Measurements from ENCODE around the gene CHRNA1.

The CHRNA1 gene

DNA sequence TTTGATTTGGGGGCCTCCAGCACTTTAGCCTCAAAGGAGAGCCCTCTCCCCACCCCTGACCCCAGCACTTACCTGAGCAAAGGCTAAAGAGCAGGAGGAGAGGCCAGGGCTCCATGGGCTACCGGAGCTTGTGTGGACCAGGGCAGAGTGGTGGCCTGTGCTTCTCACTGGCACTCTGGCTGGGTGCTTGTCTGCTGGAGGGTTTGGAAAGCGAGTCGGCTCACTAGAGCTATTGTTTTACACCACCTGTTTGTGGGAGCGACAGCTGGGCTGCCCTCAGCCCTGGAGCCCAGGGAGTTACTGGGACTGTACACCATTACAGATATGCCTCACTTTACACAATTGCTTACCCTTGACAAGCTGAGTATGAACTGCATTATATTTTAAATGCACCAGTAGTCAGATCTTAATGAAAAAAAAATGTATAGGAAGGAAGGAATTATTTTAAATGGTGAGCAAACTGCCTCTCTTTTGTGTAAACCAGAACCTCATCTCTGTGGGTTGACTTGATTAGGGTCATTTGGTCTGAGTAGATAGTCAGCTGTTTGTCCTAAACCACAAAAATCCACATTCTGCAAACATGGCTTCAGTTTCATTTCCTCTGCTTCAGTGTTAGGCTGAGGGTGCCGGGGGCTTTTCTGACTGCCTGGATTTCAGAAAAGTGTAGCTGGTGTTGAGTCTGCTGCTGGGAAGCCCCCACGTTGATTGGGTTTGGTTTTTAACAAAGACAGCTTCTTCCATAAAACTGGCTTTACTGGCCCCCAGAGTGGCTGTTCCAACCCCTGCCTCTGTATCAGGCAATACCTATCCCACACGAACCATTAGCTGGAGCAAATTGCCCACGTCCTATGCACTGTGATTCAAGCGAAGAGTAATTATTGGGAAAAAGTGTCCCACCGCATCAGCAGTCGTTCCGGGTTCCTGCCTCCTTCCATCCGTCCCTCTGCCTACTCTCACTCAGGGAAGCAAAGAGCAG is at the start of gene CHRNA1:
CHRNA1 (minus strand) TSS at position 193 of the 976 bp plus-strand sequence; CDS start at position 115, 78 bp downstream.
- peak; percentile 89 for DNase-seq

- DNase-seq = no peak
Measured at GRCh38 chr2:174812037-174812436, 47.8 kb upstream of the CHRNA1 start.

- no peak for DNase-seq
Measured at GRCh38 chr2:174807931-174808330, 43.7 kb upstream of the CHRNA1 start.

DNA sequence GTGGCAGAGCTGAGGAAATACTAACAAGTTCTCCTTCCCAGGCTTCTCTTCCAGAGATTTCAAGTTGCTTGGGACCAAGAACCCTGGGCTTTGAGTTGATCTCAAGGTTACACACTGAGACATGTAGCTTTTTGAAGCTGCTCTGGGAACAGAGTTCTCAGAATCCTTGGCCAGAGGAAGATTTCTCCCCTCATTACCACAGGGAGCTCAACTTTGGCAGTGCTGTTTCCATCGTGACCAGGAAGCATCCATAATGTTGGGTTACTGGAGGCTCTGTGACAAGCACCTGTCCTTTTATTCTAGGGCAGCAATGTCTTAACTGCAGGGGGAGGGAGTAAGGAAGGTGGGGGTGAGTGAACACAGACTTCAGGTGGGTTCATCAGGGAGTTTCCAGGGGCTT is 41.5 kb upstream of the CHRNA1 start:
- no peak for DNase-seq

DNA sequence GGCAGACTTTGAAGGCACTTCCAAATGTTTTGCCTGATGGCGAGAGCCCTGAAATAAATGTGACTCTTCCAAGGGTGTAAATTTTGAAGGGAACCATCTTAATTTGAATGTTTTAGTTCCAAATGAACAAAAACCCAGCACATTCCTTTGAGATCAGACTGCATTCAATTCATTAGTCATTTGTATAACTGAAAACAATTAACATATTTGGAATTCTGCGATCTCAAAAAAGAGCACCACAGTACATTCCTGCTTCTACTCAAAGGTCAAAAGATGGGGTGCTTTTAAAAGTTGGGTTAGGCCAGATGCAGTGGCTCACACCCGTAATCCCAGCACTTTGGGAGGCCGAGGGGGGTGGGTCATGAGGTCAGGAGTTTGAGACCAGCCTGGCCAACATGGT is 38.2 kb upstream of the CHRNA1 start:
- DNase-seq = no peak

DNA sequence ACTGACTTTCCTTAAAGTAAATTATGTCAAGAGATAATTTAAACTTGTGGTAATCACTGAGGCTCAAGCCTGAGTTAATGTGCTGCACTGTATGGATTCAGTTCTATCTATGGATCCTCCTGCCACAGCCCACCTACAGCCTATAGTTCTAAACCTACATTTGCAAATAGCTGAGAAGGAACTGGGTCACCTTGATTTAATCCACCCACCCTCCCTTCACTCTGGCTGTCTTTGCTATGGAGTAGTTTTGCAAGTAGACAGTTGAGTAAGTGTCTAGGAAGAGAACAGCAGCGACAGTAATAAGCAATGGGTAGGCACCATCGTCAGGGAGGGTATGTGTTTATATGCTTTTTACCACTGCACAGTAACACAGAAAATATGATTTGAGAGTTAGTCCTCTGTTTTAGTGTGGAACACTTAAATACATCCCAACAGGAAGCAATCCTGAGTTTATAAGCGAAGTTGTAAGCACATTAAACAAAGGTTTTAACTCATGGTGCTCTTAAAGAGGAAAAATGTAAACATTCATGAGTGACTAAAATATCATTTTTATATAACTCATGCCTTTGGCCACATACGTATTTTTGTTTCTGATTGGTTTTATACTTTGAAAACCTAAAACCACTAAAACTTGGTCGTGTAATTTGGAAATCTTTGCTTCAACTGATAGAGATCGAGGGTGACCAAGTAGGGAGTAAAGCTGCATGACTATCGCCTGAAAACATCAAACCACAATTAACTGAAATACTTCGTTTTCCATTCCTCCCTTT is 36.3 kb upstream of the CHRNA1 start:
- DNase-seq = no peak

DNA sequence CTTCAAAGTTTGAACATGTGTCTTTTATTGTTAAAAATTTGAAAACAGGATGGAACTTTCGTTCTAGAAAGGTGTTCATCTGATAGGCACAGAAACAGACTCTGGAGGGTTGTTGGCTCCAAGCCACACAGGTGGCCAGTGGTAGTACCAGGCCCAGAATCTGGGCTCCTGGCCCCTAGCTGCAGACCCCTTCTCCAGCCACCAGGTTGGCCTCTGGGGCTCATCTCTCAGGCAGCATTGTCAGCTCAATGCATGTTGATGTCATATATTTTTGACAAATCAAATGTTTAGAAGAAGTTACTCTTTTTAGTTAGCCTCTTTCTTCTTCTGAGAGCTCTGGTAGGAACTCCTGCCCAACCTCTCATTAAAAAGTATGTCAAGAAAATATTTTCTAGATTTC is 34.5 kb upstream of the CHRNA1 start:
- DNase-seq = no peak

- no peak for DNase-seq
Measured at GRCh38 chr2:174797781-174798276, 33.6 kb upstream of the CHRNA1 start.

DNA sequence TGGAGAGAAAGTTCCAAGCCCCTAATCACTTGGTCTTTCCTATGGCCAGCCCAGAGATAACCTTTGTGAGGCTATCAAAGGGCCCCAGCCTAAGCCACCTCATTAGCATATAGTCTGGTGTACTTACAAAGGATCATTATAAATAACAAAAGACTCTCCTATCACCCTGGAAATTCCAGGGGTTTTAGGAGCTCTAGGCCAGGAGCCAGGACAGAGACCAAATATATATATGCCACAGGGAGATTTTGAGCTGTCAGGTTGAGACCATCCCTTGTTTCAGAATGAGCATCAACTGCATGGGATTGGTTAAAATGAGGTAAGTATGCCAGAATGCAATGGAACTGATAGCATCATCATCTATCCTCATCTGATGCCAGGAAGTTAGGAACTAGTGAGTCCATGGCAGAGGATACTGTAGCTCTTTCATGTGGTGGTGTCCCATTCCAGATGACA is 32.1 kb upstream of the CHRNA1 start:
- DNase-seq = no peak

- DNase-seq = no peak
Measured at GRCh38 chr2:174794851-174795374, 30.6 kb upstream of the CHRNA1 start.

DNA sequence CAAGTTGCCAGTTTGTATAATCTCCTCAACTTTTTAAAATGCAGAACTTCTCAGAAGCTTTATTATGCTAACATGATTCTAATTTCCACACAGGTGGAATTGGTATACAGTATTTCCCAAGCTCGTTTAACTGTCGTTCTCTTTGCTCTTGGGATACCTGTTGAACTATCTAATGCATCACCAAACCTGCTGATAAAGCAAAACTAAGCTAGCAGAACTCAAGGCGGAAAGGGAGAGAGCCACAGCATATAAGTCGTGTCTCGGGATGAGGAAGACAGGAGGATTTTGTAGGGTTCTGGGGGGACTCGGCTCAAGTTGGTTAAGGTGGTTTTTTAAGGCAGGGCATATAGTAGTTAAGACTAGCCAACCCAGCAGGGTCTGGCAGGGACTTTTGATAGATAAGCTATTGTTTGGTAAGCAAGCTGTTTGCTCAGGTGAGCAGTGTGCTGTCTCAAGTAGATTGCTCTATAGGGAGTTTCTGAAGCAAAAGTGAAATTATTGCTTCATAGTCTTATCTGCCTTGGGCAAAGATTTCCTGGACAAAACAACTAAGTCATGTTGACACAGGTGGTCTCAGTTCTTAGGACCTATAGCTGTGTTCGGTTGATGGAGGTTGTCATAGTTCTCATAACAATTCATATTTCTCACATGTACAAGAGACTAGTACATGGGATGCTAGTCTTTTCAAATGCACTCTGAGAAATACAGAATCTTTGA is 28.2 kb upstream of the CHRNA1 start:
- no peak for DNase-seq

- DNase-seq = no peak
Measured at GRCh38 chr2:174791746-174792280, 27.5 kb upstream of the CHRNA1 start.

GRCh38 chr2:174791020-174791419 is 26.7 kb upstream of the CHRNA1 start:
- no peak for DNase-seq

DNA sequence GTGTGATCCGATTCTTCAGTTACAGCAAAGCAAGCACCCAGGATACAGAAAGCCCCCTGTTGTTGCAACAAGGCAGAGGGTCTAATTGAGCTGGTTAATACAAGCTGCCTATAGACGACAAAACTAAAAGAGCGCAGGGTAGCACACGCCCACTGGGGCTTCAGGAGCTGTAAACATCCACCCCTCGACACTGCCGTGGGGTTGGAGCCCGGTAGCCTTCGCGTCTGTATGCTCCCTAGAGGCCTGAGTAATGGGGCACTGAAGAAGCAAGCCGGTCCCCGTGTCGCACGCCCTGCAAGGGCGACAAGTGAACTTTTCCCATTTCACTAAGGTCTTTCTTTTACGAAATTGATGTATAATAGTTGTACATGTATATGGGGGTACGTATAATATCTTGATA is 24.7 kb upstream of the CHRNA1 start:
- no peak for DNase-seq

DNA sequence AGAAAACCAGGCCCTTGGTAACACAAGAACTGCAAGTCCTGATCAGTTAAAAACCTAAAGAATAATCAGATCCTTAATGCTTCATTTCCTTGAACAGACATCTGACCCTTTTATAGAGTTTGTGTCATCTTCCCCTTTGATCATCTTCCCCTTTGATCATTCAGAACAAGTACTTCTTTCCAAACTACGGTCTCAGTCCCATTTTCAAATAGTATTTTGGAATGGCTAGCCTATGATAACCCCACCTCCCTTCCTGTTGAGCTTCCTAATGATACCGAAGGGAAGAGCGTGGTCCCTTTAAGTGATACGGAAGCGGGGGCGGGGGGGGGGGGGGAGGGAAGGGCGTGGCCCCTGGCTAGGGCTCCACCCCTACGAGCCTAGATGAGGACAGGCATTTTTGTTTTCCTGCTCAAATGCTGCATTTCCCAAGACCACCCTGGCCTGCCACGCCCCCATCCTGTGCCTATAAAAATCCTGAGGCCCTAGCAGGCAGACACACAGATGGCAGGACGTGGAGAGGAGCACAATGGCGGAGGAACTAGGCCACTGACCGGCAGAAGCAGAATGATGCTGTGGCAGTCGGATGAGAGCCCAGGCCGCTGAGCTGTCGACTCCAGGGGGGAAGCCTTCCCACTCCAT is 24.1 kb upstream of the CHRNA1 start:
- DNase-seq = no peak

DNA sequence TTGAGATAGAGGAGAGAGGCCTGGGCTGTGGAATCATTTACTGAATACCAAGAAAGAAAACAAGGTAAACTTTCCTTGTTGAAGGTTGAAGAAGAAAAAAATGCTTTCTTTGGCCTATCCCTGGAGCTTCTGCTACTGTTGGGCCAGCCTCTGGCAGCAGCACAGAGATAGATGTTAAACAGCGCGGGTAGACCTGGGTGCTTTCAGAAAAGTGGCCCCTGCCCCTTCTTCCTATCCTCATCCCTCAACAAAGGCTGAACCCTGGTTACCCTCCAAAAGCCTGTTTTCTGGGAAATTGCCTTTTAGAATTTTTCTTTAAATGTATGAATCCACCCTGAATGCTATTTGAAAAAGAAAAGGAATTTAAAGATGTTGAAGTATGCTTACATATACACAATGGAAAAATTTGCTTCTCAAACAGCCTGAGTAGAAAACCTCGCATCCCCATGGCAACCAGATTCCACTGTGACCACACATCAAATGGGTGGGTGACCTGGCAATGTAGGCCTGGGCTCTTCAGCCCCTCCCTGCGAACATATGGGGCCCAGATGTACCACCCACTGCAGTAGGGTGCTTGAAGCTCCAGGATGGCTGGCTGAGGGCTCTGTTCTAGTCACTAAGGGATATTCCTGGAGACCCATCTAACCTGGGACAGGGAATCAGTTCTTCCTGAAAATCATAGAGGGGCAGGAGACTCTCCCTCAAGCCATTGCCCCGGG is 23.4 kb upstream of the CHRNA1 start:
- no peak for DNase-seq

DNA sequence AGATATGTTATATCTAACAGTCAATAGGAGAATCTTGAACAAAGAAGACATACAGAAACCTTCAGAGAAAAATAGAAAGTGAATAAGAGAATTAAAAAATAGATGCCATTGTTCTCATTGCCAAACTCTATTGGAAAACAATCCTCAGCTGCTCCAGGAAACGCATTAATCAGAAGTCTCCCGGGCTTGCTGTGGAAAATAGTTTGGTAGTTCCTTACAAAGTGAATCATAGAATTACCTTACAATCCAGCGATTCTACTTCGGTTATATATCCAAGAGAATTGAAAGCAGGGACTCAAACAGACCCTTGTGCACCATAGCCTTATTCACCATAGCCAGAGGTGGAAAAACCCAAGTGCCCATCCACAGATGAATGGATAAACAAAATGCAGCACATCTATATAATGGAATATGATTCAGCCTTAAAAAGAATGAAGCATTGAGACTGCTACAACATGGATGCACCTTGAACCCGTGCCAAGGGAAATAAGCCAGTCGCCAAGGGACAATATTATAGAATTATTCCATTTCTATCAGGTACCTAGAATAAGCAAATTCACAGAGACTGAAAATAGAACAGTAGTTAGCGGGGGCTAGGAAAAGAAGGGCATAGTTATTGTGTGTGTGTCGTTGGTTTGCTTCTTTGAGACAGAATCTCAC is 21.9 kb upstream of the CHRNA1 start:
- DNase-seq = no peak

DNA sequence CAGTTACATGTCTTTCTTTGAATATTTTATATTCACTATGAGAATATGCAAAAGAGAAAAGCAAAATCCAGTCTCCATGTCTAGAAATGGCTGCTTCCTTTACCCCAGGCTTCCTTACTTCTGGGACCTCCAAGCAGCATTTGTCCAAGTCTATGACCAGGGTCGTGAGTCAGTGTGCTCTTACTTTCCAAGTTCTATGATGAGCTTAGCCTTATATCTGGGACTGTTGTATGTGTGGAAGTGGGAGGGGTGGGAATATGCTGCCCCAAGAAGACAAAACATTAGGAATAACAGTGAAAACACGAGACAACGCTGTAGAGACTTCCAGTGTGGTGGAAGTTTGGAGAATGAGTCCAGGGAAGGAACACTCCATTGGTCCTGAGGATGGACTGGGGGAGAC is 21.2 kb upstream of the CHRNA1 start:
- DNase-seq = no peak

DNA sequence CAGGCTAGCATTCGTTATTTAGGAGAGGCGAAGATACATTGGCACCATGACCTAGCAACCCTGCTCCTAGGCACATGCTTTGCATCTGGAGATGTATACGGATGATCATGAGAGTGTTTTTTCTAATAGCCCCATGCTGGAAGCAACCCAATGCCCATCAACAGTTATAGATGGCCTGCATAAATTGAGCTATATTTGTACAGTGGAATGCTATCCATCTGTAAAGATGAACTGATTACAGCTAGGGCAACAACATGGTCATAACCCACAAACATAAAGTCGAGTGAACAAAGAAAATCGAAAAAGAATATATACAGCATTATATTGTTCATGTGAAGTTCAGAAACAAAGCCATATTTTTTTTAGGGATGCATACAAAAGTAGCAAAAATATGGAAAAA is 20.6 kb upstream of the CHRNA1 start:
- no peak for DNase-seq

GRCh38 chr2:174784316-174784715 is 20.0 kb upstream of the CHRNA1 start:
- DNase-seq = no peak

GRCh38 chr2:174781996-174782395 is 17.7 kb upstream of the CHRNA1 start:
- no peak for DNase-seq
